ENCODE data around the gene PRICKLE2.

PRICKLE2 gene

DNA sequence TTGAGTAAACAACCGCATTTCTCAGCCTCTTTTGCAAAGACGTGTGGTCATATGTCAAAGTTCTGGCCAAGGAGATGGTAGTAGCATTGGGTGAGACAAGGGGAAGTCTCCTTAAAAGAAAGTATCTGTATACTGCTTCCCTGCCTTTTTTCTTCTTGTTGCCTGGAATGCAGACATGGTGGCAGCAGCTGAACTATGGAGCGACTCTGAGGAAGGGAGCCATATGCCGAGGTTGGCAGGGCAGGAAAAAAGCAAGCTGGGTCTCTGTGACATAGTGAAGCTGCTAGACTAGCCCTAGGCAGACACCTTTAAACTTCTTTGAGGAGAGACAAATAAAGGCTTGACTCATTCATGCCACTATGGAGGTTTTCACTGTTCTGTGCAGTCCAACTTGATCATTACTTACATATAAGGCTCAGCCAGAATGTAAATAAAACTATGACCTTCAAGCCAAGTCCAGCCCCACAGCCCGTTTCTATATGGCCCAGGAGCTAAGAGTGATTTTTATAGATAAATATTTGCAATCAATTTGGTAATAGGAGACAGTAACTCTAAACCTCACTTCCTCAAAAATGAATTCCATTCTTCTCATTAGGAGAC lies 30.6 kb upstream of the PRICKLE2 start:
- H3K9me3 ChIP-seq (replicated peaks in 1 of 11): no peaks in the 10 kb centered on the region
- H3K27me3 ChIP-seq: no peaks in the 10 kb centered on the region
- no peak for TF ChIP-seq Cebpa-rat (IDR thresholded peaks at IDR 0.05)
- H3K36me3 ChIP-seq: no peaks in the 10 kb centered on the region
- H3K4me1 ChIP-seq: no peaks in the 10 kb centered on the region
- H3K4me2 ChIP-seq: no peak overlapping the region
- no peak overlapping the region for H3K27ac ChIP-seq
- H3K4me3 ChIP-seq: no peak overlapping the region
- H3K9ac ChIP-seq: no peak overlapping the region
- no peaks in the 10 kb centered on the region for H4K20me1 ChIP-seq

DNA sequence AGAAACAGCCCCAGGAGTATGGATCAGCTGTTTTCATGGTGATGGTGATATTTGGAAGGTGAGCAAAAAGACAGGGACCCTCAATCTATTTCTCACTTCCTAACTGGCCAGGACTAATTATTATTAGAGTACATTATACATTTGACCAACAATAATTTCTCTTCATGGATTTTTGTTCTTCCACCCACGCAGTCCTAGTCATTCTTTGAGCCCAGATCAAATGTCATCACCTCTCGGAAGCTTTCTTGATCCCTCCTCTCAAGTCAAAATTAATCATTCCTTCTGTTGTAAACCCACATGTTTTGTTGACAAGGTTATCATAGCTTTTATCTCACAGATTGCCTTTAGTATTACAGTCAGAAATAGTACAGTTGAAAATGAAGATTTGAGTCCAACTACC lies 29.2 kb upstream of the PRICKLE2 start:
- Histone ChIP-seq H3K27ac (no peak overlapping the region), H3K36me3 (no peaks in the 10 kb centered on the region), H3K4me2 (no peak overlapping the region), H3K4me3 (no peak overlapping the region), H4K20me1 (no peaks in the 10 kb centered on the region), H3K9me3 (replicated peaks in 1 of 11) (no peaks in the 10 kb centered on the region), H3K9ac (no peak overlapping the region), H3K4me1 (no peaks in the 10 kb centered on the region), H3K27me3 (no peaks in the 10 kb centered on the region)
- no peak for TF ChIP-seq Cebpa-rat (IDR thresholded peaks at IDR 0.05)

DNA sequence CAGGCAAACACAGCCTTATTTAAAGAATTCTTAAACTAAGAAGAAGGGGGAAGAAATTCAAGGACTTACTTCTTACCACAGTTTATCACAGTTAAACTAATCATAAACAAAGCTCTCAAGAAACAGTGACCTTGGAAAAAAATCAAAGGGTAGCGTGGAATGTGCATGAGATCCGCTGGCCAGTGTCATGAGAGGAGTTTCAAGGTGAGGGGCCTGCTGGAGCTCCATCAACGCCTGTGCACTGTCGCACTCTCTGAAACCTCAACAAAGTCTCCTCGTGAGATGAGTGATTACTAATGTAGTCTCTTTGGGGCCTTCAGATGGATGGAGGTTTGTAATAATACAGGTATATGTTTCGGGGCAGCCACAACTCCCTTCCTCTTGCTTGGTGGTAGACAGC lies 28.4 kb upstream of the PRICKLE2 start:
- Histone ChIP-seq H3K9ac (no peak overlapping the region), H3K27me3 (no peaks in the 10 kb centered on the region), H4K20me1 (no peaks in the 10 kb centered on the region)

DNA sequence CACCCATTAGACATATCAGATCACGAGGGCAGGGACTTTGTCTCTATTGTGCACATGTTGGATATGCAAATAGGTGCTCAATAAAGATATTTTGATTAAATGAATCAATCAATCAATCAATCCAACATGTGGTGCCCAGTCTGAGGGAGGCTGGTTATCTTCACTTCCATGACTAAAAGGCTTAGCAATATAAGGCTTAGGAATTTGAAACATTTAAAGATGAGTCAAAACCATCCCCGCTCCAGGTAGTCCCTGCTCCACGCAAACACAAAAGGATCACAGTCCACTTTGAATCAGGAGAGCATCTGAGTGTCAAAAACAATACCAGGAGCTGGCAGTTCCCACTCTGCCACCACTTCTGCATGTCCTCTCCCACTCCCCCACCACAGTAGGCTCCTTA lies 25.8 kb upstream of the PRICKLE2 start:
- Histone ChIP-seq H3K4me3 (no peak overlapping the region), H3K36me3 (no peaks in the 10 kb centered on the region), H4K20me1 (no peaks in the 10 kb centered on the region), H3K9me3 (replicated peaks in 1 of 11) (no peaks in the 10 kb centered on the region), H3K4me1 (no peaks in the 10 kb centered on the region), H3K9ac (no peak overlapping the region), H3K27me3 (no peaks in the 10 kb centered on the region), H3K4me2 (no peak overlapping the region), H3K27ac (no peak overlapping the region)
- TF ChIP-seq Cebpa-rat (IDR thresholded peaks at IDR 0.05): no peak

More for the DNA sequence above, 28.4 kb upstream of the PRICKLE2 start:
- Histone ChIP-seq H3K36me3 (no peaks in the 10 kb centered on the region), H3K4me3 (no peak overlapping the region), H3K4me1 (no peaks in the 10 kb centered on the region), H3K4me2 (no peak overlapping the region), H3K27ac (no peak overlapping the region), H3K9me3 (replicated peaks in 1 of 11) (no peaks in the 10 kb centered on the region)
- TF ChIP-seq Cebpa-rat (IDR thresholded peaks at IDR 0.05): no peak

DNA sequence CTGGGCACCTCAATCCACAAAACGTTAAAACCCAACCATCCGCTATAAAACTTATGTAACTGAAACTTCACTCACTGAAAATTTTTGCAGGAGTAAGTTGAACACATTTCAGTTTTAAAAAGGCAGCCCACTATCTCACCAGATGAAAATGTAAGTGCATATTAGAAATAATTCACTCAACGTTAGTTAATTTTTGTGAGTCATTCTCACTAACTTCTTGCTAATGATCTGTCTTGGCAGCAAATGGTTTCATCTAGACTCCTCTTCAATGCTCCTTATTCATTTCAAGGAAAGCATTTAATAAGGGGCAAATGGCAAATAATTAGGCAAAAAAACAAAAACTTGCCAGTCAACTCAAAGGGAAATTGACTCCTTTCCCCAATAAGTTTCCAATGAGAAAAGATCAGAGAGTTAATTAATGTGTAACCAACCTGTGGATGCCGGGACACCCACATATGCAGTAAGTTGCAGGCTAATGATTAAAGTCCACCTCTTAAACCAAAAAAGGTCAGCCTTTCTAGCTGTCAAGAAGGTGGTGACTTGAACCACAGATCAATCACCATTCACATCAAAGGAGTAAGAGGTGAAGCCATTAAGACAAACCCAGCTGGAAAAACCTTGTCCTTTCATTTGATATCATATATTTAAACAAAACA lies 22.9 kb upstream of the PRICKLE2 start:
- Histone ChIP-seq H3K4me2 (no peak overlapping the region), H3K27ac (no peak overlapping the region), H3K9me3 (replicated peaks in 1 of 11) (no peaks in the 10 kb centered on the region), H3K9ac (no peak overlapping the region), H3K4me1 (no peaks in the 10 kb centered on the region), H3K4me3 (no peak overlapping the region), H3K27me3 (no peaks in the 10 kb centered on the region), H3K36me3 (no peaks in the 10 kb centered on the region), H4K20me1 (no peaks in the 10 kb centered on the region)
- no peak for TF ChIP-seq Cebpa-rat (IDR thresholded peaks at IDR 0.05)

DNA sequence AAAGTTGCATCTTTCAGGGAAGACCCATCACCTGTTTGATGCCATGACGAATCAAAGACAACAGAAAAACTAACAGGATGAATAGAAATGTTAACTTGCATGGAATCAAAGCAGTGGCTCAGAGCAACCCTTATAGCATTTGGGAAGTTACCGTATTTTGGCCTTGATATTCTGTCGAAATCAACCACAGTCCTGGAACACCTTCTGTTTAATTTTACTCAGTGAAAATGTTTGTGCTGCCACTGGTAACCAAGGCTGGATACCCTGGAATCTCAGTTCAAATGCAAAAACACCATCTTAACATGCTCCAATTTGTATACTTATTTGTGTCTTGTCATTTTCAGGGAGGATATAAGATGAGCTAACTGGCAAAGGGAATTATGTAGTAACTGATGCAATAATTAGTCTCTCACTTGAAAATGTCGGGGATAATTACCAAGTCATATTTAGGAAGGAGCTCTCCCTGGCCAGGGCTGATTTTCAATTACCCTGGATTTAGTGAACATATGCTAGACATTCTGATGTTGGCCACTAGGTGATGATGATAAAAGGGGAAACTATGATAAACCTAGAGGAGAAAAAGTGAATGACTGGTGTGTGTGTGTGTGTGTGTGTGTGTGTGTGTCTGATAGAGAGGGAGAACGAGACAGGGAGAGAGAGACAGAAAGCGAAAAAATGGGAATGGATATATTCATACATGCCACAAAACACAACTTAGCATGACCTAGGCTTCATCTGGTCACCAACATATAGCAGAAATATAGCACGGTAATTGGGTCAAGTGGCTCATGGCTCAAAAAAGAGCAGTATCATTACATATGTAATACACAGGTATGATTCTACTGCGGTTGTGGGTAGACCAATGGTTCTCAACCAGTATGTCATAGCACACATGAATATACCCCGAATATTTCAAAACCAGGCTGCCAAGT lies 19.0 kb upstream of the PRICKLE2 start:
- TF ChIP-seq Cebpa-rat (IDR thresholded peaks at IDR 0.05): no peak
- H3K4me1 ChIP-seq: no peaks in the 10 kb centered on the region
- H3K36me3 ChIP-seq: no peaks in the 10 kb centered on the region
- no peak overlapping the region for H3K4me3 ChIP-seq
- no peaks in the 10 kb centered on the region for H3K27me3 ChIP-seq
- H3K4me2 ChIP-seq: no peak overlapping the region
- no peak overlapping the region for H3K9ac ChIP-seq
- H4K20me1 ChIP-seq: no peaks in the 10 kb centered on the region
- no peaks in the 10 kb centered on the region for H3K9me3 ChIP-seq (replicated peaks in 1 of 11)
- H3K27ac ChIP-seq: no peak overlapping the region

DNA sequence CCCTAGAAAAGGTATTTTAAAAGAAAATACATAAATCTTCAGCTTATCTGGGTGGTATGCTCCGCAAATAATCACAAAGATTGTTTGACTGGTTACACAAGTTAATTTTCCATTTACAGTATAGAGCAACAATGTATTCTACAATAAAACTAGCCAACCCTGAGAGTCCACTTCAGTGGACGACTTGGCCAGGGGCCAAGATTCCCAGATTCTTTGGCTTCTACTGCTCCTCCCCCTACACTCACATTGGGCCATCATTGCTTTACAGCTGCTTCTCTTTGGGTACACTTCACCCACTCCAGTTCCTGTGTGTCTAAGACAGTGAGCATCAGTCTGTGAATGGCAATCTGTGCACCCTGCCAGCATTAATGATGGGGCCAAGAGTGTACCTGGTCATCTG lies 17.2 kb upstream of the PRICKLE2 start:
- no peak overlapping the region for H3K9ac ChIP-seq
- peaks cover 5 to 10% (median 8%) of the 10 kb centered on the region in 11 experiments for H3K9me3 ChIP-seq (replicated peaks in 1 of 11)
- no peaks in the 10 kb centered on the region for H3K36me3 ChIP-seq
- no peak for TF ChIP-seq Cebpa-rat (IDR thresholded peaks at IDR 0.05)
- H3K27ac ChIP-seq: no peak overlapping the region
- H3K4me2 ChIP-seq: no peak overlapping the region
- H3K4me1 ChIP-seq: no peaks in the 10 kb centered on the region
- H3K4me3 ChIP-seq: no peak overlapping the region
- no peaks in the 10 kb centered on the region for H4K20me1 ChIP-seq
- no peaks in the 10 kb centered on the region for H3K27me3 ChIP-seq

DNA sequence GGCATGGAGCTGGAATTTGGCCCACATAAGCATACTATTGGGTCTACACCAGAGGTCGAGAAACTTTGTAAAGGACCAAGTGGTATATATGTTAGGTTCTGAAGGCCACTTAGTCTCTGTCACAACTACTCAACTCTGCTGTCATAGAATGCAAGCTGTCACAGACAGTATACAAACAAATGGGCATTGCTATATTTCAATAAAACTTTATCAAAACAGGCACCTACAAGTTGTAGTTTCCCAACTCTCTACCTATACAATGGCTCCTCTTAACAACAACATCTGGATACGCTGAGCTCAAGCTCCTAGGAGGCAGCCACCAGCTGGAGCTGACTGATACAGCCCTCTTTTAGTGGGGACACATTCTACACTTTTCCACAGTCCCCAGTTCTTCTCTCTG lies 15.7 kb upstream of the PRICKLE2 start:
- Histone ChIP-seq H3K27me3 (no peaks in the 10 kb centered on the region), H3K9me3 (replicated peaks in 1 of 11) (peaks cover 13 to 25% (median 20%) of the 10 kb centered on the region in 11 experiments), H3K9ac (no peak overlapping the region), H3K4me2 (no peak overlapping the region), H3K4me3 (no peak overlapping the region), H3K27ac (no peak overlapping the region), H4K20me1 (no peaks in the 10 kb centered on the region), H3K36me3 (no peaks in the 10 kb centered on the region), H3K4me1 (no peaks in the 10 kb centered on the region)
- TF ChIP-seq Cebpa-rat (IDR thresholded peaks at IDR 0.05): no peak

DNA sequence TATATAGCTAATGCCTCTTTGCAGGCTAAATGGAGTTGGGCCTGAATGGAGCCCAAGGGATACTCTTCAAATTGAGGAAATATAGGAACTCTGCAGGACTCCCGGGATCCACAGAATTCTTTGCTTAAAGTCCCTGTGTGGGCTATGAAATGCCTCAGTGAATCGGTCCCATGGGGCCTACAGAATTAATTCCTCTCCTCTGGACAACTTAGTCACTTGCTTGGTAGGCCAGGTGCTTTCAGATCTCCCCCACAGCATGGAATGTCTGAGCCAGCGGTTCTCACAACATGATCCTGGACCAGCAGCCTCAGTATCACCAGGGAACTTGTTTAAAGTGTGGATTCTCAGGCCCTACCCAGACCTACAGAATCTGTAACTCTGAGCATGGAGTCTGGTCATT lies 15.1 kb upstream of the PRICKLE2 start:
- Histone ChIP-seq H3K9ac (no peak overlapping the region), H3K27ac (no peak overlapping the region)

More for the DNA sequence above, 15.1 kb upstream of the PRICKLE2 start:
- Histone ChIP-seq H3K27me3 (no peaks in the 10 kb centered on the region), H3K36me3 (no peaks in the 10 kb centered on the region), H3K9me3 (replicated peaks in 1 of 11) (peaks cover 16 to 31% (median 22%) of the 10 kb centered on the region in 11 experiments), H4K20me1 (no peaks in the 10 kb centered on the region), H3K4me2 (no peak overlapping the region), H3K4me3 (no peak overlapping the region), H3K4me1 (no peaks in the 10 kb centered on the region)
- TF ChIP-seq Cebpa-rat (IDR thresholded peaks at IDR 0.05): no peak
